CD4-positive, alpha-beta T cell treated with Interleukin-6 for 4 hours (primary cell): ENCODE results near the gene C2orf15.
A peak's percentile ranks its signal among the peaks of the same experiment; 100 is the strongest.
"Not testable (repeated sequence)": the region's sequence is repeated elsewhere in the genome, so short reads cannot be mapped to it uniquely, and the experiment has no call there.

Source experiments
- DNase-seq: peaks from one replicate; pipeline ENCODE4 v3.0.0-alpha.2; 2020; ENCODE audit warnings: mixed read lengths

The C2orf15 gene, protein sequence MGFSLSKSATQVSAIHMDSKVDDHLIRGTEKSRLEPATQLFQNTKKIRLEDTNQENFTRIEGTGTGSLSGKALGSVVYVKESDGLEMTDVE

DNA sequence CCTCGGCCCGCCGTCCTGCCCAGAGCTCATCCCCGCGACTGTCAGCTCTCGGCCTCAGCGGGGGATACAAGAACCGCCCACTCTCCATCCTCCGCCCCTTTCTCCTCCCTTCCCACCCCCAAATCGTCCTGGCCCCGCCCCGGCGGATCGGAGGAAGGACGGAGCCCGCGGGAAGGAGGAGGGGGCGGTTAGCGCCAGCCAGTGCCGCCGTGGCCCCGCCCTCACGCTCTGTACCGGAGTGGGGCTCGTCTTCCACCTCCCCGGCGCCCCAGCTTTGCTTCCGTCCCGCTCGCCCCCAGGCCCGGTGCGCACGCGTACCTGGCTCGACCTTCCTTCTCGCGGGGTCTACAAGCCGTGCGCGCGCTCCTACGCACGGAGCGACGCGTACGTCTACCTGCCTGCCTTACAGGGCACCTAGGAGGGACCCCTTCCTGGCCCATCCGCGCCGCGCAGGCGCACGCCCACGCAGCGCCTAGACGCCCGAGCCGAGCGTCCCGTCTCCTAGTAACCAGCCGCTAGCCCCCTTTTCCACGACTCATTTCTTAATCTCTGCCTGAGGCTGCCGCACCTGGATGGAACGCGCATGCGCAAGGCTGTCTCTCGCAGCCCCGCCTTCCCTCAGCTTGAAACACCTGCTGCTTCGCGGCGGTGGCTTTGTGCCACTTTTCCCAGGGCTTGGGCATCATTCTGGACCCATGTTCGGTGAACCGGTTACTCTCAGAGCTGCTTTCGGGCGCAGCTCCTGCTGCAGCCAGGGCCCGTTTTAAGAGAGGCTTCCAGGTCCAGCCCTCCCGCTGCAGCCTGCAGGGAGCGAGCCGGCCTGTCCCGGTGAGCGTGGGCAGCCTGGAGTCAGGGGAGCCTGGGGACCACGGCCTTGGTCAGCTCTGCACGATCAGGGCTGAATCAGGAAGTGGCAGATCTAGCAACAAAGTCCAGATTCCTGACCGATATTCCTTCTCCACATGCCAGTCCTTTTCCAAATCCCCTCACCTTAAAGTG lies at the start of gene C2orf15:
Gene C2orf15 (plus strand): TSS at position 598 of the 999 bp plus-strand sequence. CDS start 8,852 bp downstream, outside the sequence.
- DNase-seq = peak; percentile 99

DNA sequence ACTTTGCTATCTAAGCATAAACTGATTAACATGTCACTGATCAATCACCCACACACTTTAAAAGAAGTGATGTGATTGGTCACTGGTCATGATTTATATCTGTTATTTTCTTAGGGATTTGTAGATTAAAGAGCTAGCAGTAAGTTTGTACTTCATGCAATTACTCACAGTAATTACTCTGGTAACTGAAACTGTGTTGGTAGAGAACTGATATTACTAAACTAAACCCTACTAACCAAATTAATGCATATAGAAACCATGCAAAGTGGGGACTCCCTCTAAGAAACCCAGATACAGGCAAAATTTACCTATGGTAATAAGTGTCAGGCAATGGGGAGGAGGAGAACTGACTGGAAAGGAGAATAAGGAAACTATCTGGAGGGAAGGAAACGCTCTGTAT lies 44.8 kb upstream of the C2orf15 start:
- DNase-seq = no peak

DNA sequence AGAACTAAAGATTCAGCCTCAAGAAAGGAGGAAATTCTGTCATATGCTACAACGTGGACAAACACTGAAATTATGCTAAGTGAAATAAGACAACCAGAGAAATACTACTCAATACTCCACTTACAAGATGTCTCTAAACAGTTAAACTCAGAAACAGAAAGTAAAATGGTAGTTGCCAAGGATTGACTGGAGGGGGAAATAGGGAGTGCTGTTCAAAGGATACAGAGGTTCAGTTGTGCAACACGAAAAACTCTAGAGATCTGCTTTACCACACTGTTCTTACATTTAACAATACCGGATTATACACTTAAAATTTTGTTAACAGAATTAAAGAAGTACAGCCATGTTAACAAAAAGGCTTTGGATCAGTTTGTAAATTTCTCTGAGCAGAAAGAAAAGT lies 39.8 kb upstream of the C2orf15 start:
- DNase-seq = no peak

DNA sequence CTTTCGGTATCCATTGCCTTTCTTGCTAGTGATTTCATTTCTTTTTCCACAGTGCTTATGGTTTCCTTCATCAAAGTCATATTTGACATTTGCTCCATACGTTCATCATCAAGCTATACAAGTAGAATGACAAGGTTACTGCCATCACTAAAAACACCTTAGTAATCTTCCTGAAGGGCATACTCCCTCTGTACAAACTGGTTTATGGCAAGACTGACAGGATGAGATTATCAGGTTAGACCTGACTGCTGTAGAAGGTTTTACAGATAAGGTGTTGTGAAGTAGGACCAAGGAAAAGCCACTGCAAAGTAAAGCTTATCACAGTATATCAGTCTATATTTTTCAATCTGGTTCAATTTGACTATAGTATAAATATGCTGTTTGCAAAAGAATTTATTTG lies 37.5 kb upstream of the C2orf15 start:
- no peak for DNase-seq

DNA sequence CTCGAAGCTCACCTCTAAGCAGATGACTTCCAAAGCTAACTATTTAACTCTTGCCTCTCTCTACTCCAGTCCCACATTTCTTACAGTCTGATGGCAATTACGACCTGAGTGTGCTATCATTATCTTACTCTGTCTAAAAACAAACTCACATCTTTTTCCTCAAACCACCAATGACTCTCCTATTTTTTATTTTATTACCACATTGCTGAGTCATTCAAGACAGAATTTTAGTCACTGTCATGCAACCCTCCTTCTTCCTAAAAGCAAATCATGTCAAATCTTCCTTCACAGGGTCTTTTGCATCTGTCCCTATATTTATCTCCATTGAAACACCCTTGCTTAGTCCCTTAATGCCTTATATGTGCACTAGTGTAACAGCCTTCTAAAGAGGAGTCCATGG lies 34.6 kb upstream of the C2orf15 start:
- DNase-seq = no peak

DNA sequence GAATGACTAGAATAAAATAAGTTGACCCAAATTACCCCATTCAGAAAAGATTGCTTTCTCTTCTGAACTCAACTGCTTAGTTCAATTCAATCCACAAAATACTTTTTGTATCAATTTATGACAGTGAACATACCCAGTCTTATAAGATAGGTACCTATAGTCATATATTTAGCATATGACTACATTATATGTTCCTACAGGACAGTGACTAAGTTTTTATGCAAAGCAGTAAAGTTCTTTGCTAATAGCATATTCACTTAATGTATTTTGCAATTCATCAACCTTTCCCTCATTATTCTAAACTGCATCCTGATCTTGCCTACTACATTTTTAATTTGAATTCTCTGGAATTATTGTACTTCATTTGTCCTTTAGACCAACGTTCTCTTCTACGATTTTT lies 30.3 kb upstream of the C2orf15 start:
- DNase-seq = no peak

DNA sequence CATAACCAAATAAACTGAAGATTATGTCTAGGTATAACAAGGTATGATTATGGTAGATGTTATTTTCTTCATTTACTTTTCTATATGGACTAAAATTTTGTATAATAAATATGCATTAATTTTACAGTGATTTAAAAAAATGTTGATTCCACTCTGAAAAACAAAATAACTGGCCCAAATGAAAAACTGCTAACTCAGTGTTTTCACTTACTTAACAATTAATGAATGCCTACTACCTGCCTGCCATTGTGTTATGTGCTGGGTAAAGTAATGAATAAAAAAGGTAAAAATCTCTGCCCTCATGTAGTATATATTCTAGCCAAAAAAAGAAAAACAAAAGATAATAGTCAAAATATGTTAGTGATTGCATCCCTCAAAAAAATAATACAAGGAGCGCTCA lies 29.6 kb upstream of the C2orf15 start:
- no peak for DNase-seq

DNA sequence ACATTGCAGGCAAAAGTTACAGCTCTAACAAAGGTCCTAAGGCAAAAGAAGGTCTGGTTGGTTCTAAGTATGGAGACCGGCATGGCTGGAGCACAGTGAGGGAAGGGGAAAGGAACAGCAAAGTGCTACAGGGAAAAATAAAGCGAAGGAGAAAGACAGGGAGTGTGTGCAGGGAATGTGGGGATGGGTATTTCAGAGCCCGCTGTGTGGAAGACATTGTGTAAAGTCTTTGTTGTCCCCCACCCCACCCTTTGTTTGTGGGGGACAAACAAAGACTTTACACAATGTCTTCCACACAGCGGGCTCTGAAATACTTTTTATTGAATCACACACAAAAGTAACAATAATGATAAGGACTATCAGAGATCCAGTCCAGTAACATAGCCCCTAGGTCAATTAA lies 28.9 kb upstream of the C2orf15 start:
- DNase-seq = no peak

DNA sequence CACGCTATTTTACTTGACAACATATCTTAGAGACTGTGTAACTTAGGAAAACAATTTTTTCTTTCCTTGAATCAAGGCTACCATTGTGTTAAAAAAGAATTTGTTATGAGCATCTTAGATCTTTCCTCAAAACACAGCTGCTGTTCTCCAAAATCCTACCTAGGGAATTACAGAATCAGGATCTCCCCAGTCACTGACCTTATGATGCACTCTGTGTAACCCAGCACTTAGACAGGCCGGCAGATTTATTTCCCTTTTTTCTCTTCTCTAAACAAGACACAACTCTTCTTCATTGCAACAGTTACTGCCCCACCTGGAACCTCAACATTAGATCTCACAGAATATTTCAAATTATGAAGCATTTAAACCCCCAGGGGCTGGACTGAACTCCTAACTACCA lies 13.5 kb upstream of the C2orf15 start:
- DNase-seq = no peak

DNA sequence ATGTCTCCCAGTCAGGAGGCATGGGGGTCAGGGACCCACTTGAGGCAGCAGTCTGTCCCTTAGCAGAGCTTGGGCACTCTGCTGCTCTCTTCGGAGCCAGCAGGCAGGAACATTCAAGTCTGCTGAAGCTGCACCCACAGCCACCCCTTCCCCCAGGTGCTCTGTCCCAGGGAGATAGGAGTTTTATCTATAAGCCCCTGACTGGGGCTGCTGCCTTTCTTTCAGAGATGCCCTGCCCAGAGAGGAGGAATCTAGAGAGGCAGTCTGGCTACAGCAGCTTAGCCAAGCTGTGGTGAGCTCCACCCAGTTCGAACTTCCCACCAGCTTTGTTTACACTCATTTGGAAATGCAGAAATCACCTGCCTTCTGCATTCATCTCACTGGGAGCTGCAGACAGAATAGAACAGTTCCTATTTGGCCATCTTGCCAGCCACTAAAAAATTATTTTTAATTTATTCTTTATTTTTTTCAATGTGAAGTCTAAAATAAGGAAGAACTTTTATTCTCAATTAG lies 6.4 kb upstream of the C2orf15 start:
- DNase-seq = not testable (repeated sequence)

DNA sequence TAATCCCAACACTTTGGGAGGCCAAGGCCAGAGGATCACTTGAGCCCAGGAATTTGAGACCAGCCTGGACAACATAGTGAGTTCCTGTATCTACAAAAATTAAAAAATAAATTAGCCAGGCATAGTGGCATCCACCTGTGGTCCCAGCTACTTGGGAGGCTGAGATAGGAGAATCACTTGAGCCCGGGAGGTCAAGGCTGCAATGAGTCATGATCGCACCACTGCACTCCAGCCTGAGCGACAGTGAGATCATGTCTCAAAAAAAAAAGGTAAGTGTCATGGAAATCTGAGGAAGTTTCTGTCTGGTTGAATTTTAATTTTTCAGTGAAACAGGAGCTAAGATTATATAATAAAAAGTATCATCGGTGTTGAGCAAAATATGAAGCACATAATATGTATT lies 2.5 kb upstream of the C2orf15 start:
- no peak for DNase-seq

DNA sequence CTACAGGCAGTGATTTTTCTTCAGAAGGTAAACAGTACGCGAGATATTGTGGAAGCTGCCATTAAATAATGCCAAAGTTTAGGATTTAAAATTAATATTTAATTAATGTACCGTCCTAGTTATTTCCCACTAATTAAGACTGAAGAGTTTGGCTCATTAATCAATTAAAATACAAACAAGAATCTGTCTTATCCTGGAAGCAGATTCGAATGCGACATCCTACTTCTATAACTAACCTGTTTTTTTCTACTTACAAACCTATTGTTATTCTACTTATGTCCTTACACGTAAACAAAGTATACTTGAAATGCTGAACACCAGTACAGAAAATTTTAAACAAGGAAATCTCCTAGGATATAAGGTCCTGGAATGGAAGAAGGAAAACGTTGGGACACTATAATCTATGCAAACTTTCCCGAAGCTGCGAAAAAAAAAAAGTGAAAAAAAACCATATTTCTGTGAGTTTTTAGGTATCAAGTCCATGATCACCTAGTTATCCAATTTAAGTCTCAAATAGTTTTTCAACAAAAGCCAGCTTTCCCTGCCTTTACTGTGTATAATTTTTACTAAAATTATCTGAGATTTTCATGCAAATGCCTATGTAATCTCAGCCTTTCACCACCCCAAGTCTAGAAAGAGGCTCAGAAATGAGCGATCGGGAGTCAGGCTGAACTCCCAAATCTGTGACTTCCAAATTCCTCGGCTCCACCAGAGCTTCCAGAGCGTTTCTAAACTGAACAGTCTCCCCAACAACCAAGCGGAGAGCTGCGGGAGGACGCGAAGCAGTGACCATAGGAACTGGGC lies 1.2 kb upstream of the C2orf15 start:
- no peak for DNase-seq

DNA sequence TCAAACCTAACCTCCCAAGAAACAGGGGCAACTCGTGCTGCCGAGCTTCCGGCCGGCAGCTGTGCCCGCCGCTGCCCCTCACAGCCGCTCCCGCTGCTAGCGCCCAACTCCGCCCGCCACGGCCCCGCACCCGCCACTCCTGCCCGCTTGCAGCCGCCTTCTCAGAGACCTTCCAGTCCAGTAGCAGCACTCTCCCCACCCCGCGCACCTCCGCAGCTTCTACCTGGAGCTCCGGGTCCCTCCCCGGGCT lies 722 bp upstream of the C2orf15 start:
- DNase-seq = no peak

DNA sequence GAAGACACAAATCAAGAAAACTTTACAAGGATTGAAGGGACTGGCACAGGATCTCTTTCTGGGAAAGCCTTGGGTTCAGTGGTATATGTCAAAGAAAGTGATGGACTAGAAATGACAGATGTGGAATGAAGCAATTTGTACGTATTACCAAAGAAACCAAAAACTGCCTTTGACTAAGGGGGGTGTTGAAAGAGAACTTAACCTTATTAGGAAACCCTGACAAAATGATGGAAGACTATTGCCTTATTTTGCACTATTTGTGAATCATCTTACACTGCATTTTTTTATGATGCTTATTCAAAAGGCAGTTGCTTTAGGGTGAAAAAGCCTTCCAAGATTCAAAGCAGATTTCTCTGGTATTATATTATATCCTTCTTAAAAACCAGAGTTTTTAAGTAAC lies 9.2 kb downstream of the C2orf15 start:
- DNase-seq = no peak

DNA sequence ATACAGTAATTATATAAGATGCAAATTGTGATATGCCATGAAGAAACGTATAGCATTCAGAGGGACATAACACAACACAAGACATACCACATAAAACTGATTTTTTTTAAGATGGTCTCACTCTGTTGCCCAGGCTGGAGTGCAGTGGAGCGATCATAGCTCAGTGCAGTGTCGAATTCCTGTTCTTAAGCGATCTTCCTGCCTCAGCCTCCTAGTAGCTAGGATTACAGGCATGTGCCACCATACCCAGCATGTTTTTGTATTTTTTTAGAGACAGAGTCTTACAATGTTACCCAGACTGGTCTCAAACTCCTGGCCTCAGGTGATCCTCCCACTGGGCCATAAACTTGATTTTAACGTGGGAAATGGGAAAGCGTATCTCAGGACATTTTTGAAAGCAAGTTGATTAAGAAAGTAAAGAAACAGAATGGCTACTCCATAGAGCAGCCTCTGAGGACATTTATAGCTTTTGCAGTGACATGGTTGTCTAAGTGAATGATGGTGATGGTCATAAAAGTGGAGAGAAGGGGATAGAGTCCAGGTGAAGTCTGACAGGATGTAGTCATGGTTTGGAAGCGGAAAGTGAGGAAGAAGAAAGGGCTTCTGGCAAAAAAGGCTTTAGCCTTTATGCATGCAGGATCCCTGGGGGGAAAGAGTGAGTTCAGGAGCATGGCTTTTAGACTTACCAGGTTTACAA lies 10.8 kb downstream of the C2orf15 start:
- no peak for DNase-seq

DNA sequence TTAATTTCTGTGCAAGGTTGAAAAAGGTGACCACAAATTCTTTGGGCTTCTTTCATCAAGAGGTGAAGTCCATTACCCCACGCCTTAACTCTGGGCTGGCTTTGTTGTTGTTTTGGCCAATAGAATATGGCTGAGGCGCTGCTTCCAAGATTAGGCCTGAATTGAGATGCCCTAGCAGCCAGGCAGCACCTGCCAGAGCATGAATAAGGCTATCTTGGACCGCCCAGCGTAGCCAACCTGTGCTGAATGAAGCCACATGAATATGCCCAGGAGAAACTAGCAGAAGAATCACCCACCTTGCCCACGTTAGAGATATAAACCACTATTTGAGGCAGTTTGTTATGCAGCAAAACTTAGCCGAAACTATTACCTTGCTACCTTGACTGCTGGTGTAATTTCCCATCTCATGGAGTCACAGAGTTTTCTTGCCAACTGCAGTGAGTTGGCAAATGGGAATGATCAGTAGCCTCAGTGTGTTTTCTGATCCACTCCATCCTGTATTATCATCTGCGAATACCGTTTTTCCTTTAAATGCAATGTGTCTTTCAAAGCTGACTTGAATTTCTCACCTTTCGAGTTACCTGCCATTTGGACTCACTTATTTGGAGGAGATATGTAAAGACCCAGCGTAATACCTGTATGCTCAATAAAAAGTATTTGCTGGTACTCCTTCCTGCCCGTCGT lies 12.6 kb downstream of the C2orf15 start:
- no peak for DNase-seq

DNA sequence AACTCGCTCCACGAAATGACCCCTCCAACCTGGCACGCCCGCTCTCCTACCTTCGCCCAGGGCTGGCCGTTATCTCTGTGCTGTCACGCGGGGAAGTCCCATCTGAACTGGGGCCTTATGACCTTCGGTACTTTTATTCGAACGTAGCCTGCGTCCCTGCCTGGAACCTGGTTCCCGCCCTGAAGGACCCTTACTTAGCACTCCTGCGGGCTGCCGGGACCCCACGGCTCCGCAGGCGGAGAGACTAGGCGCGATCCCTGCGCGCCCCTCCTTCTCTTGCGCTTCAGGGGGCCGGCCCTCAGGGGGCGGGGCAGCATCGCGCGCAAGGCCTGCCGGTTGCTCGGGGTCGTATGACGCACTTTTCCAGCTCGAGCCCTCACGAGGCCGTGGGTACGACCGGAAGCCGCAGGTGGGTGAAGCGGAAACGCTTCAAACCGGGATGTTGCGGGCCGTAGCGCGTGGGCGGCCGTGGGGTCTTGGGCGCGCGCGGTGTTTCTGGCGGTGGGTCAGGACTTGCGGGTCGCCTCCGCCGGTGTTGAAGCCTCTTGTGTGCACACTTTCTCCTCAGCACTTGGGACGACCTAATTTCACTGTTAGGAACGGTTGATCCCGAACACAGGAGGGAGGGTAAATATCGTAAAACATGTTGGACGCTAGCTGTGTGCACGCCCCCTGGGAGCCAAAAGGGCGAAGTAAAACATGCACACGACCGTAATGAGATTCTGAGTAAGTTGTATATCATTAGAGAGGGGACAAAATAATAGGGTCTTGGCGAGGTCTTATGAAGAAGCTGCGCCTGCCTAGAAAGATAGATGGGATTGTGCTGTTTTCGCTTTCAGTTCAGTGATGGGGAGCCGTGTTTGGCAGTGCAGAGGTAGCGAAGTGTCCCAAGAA lies 13.4 kb downstream of the C2orf15 start, which contains the start of the genes LIPT1 and TSGA10:
Gene LIPT1 (plus strand): TSS at position 325 of the 894 bp plus-strand sequence. CDS start 6,991 bp downstream, outside the sequence.
Gene TSGA10 (minus strand): TSS at position 300 of the 894 bp plus-strand sequence. CDS start 45,503 bp downstream, outside the sequence.
- peak; percentile 93 for DNase-seq

DNA sequence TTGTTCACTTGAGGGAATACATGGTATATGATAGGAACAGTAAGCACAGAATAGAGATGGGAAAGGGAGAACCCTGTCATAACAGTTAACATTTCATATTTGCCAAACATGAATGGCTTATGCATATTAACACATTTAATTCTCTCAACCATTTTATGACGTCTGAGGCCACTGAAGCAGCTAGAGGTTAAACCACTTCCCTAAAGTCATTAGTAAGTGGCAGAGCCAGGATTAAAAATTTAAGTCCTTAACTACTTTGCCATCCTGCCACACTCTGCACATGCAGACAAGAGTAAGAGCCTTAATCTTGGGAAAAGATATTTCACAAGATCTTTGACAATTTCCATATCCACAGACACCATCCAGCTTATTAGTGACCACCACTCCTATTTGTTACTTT lies 15.4 kb downstream of the C2orf15 start:
- DNase-seq = no peak

DNA sequence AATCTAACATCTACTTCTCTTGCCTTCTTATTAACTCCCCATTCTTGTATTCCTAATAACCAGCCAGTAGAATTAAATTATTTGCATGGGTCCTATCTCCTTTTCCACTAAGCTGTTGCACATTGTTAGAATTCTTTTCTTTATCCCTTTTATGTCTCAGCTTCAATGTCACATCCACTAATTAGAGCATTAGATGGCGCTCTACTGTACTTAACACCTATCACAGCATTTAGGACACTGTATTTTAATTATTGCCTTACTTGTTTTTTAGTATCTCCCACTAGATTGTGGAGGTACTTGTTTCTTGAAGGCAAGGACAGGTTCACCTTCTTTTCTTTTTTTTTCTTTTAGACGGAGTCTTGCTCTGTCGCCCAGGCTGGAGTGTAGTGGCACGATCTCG lies 17.1 kb downstream of the C2orf15 start:
- DNase-seq = no peak

DNA sequence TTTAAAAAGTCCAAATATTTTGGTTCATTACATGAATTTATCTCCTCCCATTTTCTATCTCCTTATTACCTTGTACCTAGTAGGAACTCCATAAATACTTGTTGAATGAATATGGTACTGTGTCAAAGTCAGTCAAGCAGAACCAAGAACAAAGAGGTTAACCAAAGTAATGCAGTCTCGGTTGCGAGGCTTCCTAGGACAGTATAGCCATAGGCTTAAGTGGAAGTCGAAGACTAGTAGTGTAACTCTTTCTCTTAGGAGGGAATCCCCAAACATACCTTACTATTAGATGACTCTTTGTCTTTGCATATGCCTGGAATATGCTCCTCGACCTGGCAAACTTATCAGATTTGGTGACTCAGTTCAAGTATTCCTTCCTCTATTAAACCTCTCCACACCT lies 18.1 kb downstream of the C2orf15 start:
- DNase-seq = no peak

DNA sequence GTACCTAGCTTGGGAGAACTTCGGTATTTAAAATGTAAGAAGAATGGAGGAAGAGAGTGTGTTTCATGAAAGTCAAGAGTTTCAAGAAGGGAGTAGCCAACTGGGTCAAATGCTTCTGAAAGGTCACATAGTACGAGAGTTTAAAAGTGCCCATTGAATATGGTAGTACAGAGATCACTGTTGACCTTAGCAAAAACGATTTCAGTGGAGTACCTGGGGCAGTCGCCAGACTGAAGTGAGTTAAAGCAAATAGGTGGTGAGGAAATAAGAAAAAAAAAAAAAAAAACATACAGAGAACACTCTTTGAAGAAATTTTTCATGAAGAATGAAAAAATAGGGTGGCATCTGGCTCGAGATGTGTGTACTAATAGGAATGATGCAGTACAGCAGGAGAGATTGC lies 24.7 kb downstream of the C2orf15 start:
- DNase-seq = no peak
